ENCODE data around the gene COG5.

Gene COG5

DNA sequence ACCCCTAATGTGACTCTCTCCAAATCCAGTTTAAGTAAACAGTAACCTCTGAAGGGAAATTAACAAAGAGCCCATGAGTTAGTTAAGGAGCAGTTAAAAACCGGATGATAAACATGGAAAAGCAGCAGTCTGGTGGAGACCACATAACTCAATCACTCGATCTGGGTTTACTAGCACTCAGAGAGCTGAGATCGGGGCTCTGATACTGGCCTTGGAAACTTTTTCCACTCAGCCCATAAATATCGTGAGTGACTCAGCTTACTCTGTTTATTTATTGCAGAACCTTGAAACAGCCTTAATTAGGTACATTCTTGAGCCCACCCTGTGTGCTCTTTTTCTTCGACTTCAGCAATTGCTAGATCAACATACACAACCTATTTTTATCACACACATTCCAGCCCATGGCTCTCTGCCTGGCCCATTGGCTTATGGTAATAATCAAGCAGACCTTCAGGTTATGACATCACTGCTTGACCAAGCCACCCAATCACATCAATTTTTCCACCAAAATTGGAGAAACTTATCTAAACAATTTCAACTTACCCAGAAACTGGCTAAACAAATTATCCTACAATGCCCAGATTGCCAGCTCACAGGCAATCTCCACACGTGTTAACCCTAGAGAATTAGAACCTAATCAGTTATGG lies 176.0 kb downstream of the COG5 start (continued):
- no peak for TF ChIP-seq ZNF416 (tag by site-specific recombination; IDR thresholded peaks at IDR 0.05)
- no peak for TF ChIP-seq ZNF707 (tag by site-specific recombination; IDR thresholded peaks at IDR 0.05)
- TF ChIP-seq, protein P1, sequence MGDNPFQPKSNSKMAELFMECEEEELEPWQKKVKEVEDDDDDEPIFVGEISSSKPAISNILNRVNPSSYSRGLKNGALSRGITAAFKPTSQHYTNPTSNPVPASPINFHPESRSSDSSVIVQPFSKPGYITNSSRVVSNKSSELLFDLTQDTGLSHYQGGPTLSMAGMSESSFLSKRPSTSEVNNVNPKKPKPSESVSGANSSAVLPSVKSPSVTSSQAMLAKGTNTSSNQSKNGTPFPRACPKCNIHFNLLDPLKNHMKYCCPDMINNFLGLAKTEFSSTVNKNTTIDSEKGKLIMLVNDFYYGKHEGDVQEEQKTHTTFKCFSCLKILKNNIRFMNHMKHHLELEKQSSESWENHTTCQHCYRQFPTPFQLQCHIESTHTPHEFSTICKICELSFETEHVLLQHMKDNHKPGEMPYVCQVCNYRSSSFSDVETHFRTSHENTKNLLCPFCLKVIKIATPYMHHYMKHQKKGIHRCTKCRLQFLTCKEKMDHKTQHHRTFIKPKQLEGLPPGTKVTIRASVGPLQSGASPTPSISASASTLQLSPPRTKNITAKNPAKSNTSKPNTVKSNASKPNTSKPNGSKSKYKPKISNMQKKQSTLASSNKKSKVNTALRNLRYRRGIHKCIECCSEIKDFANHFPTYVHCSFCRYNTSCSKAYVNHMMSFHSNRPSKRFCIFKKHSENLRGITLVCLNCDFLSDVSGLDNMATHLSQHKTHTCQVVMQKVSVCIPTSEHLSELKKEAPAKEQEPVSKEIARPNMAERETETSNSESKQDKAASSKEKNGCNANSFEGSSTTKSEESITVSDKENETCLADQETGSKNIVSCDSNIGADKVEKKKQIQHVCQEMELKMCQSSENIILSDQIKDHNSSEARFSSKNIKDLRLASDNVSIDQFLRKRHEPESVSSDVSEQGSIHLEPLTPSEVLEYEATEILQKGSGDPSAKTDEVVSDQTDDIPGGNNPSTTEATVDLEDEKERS (tag by site-specific recombination; IDR thresholded peaks at IDR 0.05), result no peak
- TF ChIP-seq, protein P2, sequence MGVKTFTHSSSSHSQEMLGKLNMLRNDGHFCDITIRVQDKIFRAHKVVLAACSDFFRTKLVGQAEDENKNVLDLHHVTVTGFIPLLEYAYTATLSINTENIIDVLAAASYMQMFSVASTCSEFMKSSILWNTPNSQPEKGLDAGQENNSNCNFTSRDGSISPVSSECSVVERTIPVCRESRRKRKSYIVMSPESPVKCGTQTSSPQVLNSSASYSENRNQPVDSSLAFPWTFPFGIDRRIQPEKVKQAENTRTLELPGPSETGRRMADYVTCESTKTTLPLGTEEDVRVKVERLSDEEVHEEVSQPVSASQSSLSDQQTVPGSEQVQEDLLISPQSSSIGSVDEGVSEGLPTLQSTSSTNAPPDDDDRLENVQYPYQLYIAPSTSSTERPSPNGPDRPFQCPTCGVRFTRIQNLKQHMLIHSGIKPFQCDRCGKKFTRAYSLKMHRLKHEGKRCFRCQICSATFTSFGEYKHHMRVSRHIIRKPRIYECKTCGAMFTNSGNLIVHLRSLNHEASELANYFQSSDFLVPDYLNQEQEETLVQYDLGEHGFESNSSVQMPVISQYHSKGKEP (tag by site-specific recombination; IDR thresholded peaks at IDR 0.05), result no peak
- TF ChIP-seq, protein P3, sequence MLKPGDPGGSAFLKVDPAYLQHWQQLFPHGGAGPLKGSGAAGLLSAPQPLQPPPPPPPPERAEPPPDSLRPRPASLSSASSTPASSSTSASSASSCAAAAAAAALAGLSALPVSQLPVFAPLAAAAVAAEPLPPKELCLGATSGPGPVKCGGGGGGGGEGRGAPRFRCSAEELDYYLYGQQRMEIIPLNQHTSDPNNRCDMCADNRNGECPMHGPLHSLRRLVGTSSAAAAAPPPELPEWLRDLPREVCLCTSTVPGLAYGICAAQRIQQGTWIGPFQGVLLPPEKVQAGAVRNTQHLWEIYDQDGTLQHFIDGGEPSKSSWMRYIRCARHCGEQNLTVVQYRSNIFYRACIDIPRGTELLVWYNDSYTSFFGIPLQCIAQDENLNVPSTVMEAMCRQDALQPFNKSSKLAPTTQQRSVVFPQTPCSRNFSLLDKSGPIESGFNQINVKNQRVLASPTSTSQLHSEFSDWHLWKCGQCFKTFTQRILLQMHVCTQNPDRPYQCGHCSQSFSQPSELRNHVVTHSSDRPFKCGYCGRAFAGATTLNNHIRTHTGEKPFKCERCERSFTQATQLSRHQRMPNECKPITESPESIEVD (tag by site-specific recombination; IDR thresholded peaks at IDR 0.05), result peak; percentile 72
- TF ChIP-seq, protein P4, sequence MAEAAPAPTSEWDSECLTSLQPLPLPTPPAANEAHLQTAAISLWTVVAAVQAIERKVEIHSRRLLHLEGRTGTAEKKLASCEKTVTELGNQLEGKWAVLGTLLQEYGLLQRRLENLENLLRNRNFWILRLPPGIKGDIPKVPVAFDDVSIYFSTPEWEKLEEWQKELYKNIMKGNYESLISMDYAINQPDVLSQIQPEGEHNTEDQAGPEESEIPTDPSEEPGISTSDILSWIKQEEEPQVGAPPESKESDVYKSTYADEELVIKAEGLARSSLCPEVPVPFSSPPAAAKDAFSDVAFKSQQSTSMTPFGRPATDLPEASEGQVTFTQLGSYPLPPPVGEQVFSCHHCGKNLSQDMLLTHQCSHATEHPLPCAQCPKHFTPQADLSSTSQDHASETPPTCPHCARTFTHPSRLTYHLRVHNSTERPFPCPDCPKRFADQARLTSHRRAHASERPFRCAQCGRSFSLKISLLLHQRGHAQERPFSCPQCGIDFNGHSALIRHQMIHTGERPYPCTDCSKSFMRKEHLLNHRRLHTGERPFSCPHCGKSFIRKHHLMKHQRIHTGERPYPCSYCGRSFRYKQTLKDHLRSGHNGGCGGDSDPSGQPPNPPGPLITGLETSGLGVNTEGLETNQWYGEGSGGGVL (tag by site-specific recombination; IDR thresholded peaks at IDR 0.05), result no peak
- TF ChIP-seq ZNF133 (tag by site-specific recombination; IDR thresholded peaks at IDR 0.05), result no peak
- 0 out of 2 replicates have a peak, but pooled peaks have one; percentile 44 for TF ChIP-seq ZBTB21 (tag by site-specific recombination; IDR thresholded peaks at IDR 0.05)
- TF ChIP-seq, protein P5, sequence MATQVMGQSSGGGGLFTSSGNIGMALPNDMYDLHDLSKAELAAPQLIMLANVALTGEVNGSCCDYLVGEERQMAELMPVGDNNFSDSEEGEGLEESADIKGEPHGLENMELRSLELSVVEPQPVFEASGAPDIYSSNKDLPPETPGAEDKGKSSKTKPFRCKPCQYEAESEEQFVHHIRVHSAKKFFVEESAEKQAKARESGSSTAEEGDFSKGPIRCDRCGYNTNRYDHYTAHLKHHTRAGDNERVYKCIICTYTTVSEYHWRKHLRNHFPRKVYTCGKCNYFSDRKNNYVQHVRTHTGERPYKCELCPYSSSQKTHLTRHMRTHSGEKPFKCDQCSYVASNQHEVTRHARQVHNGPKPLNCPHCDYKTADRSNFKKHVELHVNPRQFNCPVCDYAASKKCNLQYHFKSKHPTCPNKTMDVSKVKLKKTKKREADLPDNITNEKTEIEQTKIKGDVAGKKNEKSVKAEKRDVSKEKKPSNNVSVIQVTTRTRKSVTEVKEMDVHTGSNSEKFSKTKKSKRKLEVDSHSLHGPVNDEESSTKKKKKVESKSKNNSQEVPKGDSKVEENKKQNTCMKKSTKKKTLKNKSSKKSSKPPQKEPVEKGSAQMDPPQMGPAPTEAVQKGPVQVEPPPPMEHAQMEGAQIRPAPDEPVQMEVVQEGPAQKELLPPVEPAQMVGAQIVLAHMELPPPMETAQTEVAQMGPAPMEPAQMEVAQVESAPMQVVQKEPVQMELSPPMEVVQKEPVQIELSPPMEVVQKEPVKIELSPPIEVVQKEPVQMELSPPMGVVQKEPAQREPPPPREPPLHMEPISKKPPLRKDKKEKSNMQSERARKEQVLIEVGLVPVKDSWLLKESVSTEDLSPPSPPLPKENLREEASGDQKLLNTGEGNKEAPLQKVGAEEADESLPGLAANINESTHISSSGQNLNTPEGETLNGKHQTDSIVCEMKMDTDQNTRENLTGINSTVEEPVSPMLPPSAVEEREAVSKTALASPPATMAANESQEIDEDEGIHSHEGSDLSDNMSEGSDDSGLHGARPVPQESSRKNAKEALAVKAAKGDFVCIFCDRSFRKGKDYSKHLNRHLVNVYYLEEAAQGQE (tag by site-specific recombination; IDR thresholded peaks at IDR 0.05), result no peak
- no peak for TF ChIP-seq ZNF792 (tag by site-specific recombination; IDR thresholded peaks at IDR 0.05)
- TF ChIP-seq FEZF1 (tag by site-specific recombination; IDR thresholded peaks at IDR 0.05), result peak; percentile 88
- no peak for TF ChIP-seq ZNF324 (tag by site-specific recombination; IDR thresholded peaks at IDR 0.05)
- no peak for TF ChIP-seq GFI1B (tag by site-specific recombination; IDR thresholded peaks at IDR 0.05)
- TF ChIP-seq, protein P6, sequence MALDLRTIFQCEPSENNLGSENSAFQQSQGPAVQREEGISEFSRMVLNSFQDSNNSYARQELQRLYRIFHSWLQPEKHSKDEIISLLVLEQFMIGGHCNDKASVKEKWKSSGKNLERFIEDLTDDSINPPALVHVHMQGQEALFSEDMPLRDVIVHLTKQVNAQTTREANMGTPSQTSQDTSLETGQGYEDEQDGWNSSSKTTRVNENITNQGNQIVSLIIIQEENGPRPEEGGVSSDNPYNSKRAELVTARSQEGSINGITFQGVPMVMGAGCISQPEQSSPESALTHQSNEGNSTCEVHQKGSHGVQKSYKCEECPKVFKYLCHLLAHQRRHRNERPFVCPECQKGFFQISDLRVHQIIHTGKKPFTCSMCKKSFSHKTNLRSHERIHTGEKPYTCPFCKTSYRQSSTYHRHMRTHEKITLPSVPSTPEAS (tag by site-specific recombination; IDR thresholded peaks at IDR 0.05), result no peak
- no peak for TF ChIP-seq ZNF248 (tag by site-specific recombination; IDR thresholded peaks at IDR 0.05)
- no peak for TF ChIP-seq PRDM1 (tag by site-specific recombination; IDR thresholded peaks at IDR 0.05)
- no peak for TF ChIP-seq KLF9 (tag by site-specific recombination; IDR thresholded peaks at IDR 0.05; ENCODE audit: low read depth)
- TF ChIP-seq, protein P7, sequence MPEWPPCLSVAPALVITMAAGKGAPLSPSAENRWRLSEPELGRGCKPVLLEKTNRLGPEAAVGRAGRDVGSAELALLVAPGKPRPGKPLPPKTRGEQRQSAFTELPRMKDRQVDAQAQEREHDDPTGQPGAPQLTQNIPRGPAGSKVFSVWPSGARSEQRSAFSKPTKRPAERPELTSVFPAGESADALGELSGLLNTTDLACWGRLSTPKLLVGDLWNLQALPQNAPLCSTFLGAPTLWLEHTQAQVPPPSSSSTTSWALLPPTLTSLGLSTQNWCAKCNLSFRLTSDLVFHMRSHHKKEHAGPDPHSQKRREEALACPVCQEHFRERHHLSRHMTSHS (tag by site-specific recombination; IDR thresholded peaks at IDR 0.05), result no peak
- TF ChIP-seq ZNF426 (tag by site-specific recombination; IDR thresholded peaks at IDR 0.05), result no peak
- TF ChIP-seq SETDB1 (IDR thresholded peaks at IDR 0.05; ENCODE audit: insufficient read length, low read length), result peak; percentile 67
- TF ChIP-seq ZSCAN16 (tag by site-specific recombination; IDR thresholded peaks at IDR 0.05), result no peak
- no peak for TF ChIP-seq ZNF658 (tag by site-specific recombination; IDR thresholded peaks at IDR 0.05)
- TF ChIP-seq GLIS1 (tag by site-specific recombination; IDR thresholded peaks at IDR 0.05), result peak; percentile 31; the same call in 1 of the 2 replicates
- TF ChIP-seq ZNF791 (tag by site-specific recombination; IDR thresholded peaks at IDR 0.05), result no peak
- TF ChIP-seq GLI4 (tag by site-specific recombination; IDR thresholded peaks at IDR 0.05), result no peak
- no peak for TF ChIP-seq HOXC10 (CRISPR knock-in tag; IDR thresholded peaks at IDR 0.05)
- 0 out of 2 replicates have a peak, but pooled peaks have one; percentile 48 for TF ChIP-seq ZNF843 (tag by site-specific recombination; IDR thresholded peaks at IDR 0.05)

Measured in HEK293 (cell line).